ENCODE data around the gene LY6G6C.

DNA sequence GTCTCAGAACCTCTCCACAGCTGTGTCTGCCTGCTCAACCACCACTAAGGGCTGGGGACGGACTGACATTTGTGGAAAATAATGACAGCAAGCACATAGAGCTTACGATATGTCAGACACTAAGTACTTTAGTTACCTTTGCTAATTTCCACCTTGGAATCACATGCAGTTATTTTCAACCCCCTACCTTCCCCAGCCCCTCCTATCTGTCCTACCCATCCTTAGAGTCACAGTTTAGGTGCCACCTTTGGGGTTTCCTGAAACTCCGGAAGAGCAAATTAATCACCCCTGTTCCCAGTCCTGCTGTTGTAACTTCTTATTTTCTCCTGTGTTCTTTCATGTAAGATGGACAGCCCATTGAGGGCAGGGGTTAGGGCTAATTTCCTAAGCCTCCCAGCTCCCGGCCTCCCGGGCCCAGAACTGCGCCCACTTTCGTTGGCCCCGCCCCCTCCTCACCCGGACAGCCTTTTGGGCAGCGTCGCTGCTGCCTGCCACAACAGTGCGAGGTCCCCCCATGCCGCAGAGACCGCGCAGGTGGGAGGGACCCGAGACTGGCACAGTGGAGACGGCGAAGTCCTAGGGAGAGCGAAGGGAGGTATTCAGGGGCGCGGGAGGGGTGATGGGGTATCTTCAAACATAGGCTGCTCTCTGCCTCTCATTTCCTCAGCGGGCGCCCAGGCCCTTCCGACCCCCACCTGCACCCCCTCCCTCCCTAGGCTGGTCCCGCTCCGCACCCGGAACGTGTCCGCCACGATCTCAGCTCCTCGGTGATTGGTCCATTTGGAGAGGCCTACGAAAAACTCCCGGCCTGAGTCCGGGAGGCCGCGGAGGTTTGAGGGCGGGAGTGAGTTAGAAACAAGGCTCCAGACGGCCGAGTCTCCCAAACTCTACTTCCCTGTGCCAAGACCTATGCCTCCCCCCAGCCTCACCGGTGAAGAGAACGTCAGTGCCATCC is 6.4 kb upstream of the LY6G6C start:
- TF ChIP-seq EZH2 (IDR thresholded peaks at IDR 0.05; ENCODE audit: insufficient read depth, low read length): no peak
- TF ChIP-seq, protein P1, sequence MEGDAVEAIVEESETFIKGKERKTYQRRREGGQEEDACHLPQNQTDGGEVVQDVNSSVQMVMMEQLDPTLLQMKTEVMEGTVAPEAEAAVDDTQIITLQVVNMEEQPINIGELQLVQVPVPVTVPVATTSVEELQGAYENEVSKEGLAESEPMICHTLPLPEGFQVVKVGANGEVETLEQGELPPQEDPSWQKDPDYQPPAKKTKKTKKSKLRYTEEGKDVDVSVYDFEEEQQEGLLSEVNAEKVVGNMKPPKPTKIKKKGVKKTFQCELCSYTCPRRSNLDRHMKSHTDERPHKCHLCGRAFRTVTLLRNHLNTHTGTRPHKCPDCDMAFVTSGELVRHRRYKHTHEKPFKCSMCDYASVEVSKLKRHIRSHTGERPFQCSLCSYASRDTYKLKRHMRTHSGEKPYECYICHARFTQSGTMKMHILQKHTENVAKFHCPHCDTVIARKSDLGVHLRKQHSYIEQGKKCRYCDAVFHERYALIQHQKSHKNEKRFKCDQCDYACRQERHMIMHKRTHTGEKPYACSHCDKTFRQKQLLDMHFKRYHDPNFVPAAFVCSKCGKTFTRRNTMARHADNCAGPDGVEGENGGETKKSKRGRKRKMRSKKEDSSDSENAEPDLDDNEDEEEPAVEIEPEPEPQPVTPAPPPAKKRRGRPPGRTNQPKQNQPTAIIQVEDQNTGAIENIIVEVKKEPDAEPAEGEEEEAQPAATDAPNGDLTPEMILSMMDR (IDR thresholded peaks at IDR 0.05; ENCODE audit: insufficient read depth, low read depth, low read length): no peak

Measured in astrocyte (in vitro differentiated cells and primary cell).